Keratinocyte (primary cell): ENCODE measurements around the gene MRPL38. TPM values are rescaled to one million over a fixed set of nuclear protein-coding genes. Genes with fewer than 3 reads are reported as not detected.

ENCODE experiments used
- DNase-seq: peaks from one replicate; pipeline ENCODE4 v3.0.0-alpha.2; 2011; ENCODE audit warnings: low read depth, missing footprints, low spot score
- FAIRE-seq: peaks from 2 replicates; lab custom pipeline; 2011; peaks lifted over from hg19 to GRCh38; lab: Jason Lieb, UNC
- H2AFZ ChIP-seq: 2 replicates; pipeline ENCODE4 v1.6.0; 2012; ENCODE audit warnings: low read length, control low read depth, inconsistent platforms; ENCODE audit not compliant: control insufficient read depth
- H3K27ac ChIP-seq: 2 replicates; pipeline ENCODE4 v1.5.1; 2011; ENCODE audit warnings: low read length; ENCODE audit not compliant: control insufficient read depth, insufficient read depth
- H3K27me3 ChIP-seq: 3 replicates; pipeline ENCODE4 v1.6.0; 2011; ENCODE audit warnings: low read length; ENCODE audit not compliant: control insufficient read depth, insufficient read depth; ENCODE audit errors: extremely low read depth
- H3K36me3 ChIP-seq, 2 experiments: 2 replicates in 1 of 2; 3 replicates in 1 of 2; pipeline ENCODE4 v1.5.1; 2011; ENCODE audit warnings: low read length in 2 of 2, mild to moderate bottlenecking in 1 of 2; ENCODE audit not compliant: control insufficient read depth in 2 of 2, insufficient read depth in 2 of 2; ENCODE audit errors: extremely low read depth in 1 of 2
- H3K4me1 ChIP-seq: 3 replicates; pipeline ENCODE4 v1.5.1; 2011; ENCODE audit warnings: low read length; ENCODE audit not compliant: control insufficient read depth, insufficient read depth; ENCODE audit errors: extremely low read depth
- H3K4me2 ChIP-seq: 3 replicates; pipeline ENCODE4 v1.6.0; 2011; ENCODE audit warnings: low read depth, low read length; ENCODE audit not compliant: control insufficient read depth, insufficient read depth; ENCODE audit errors: extremely low read depth
- H3K4me3 ChIP-seq, 3 experiments: fragments of 200-600 bp in 1 of 3; sonication (generic) in 1 of 3; 2 replicates in 2 of 3; 3 replicates in 1 of 3; pipeline ENCODE4 v1.5.1; 2011 to 2016; ENCODE audit warnings: low read length in 3 of 3, mild to moderate bottlenecking in 3 of 3, control low read depth in 2 of 3, inconsistent platforms in 1 of 3, low read depth in 1 of 3, mixed read lengths in 1 of 3, mixed run types in 1 of 3, moderate library complexity in 1 of 3; ENCODE audit not compliant: control insufficient read depth in 2 of 3, insufficient read depth in 2 of 3; ENCODE audit errors: extremely low read depth in 1 of 3
- H3K79me2 ChIP-seq: 2 replicates; pipeline ENCODE4 v1.6.0; 2012; ENCODE audit warnings: low read length; ENCODE audit not compliant: control insufficient read depth, insufficient read depth
- H3K9ac ChIP-seq: 3 replicates; pipeline ENCODE4 v1.6.0; 2011; ENCODE audit warnings: low read length; ENCODE audit not compliant: control insufficient read depth, insufficient read depth; ENCODE audit errors: extremely low read depth
- H3K9me1 ChIP-seq: 3 replicates; pipeline ENCODE4 v1.6.0; 2011; ENCODE audit warnings: low read length; ENCODE audit not compliant: control insufficient read depth, insufficient read depth; ENCODE audit errors: extremely low read depth
- H3K9me3 ChIP-seq: 2 replicates; pipeline ENCODE4 v1.5.1; 2012; ENCODE audit warnings: low read depth, low read length; ENCODE audit not compliant: control insufficient read depth
- H4K20me1 ChIP-seq: 3 replicates; pipeline ENCODE4 v1.6.0; 2011; ENCODE audit warnings: low read length; ENCODE audit not compliant: control insufficient read depth, insufficient read depth; ENCODE audit errors: extremely low read depth
- EZH2 ChIP-seq: IDR thresholded peaks from one replicate; pipeline ENCODE4 v1.6.1; 2012; ENCODE audit warnings: inconsistent platforms, mild to moderate bottlenecking, low read length, moderate library complexity
- dilution Hi-C: fragments of 300-500 bp; cut with MboI; formaldehyde crosslinking; loops from one replicate; pipeline ENCODE4 v1.7.0; 2020; ENCODE audit warnings: low sequenced_read_pairs; ENCODE audit not compliant: extremely low pct_ligation_motif_present
- polyA plus RNA-seq, 5 experiments: library from polyadenylated mRNA; depleted of rRNA in 3 of 5; stranded (reverse) in 3 of 5; stranded (forward) in 1 of 5; unstranded in 1 of 5; fragments of >200 nt; gene quantifications; 1 replicate in 1 of 5; 2 replicates in 3 of 5; 3 replicates in 1 of 5; pipeline versions ENCODE4 v1.2.1 to v1.2.3, GENCODE V29; 2011 to 2012; ENCODE audit warnings: missing spikeins in 2 of 5, low read depth in 1 of 5, low replicate concordance in 1 of 5
- TF ChIP-seq, protein P1 (sequence below), 3 experiments: IDR thresholded peaks in 1 of 3; conservative IDR thresholded peaks in 1 of 3; optimal IDR thresholded peaks in 1 of 3; 2 replicates in 2 of 3; 3 replicates in 1 of 3; pipeline versions ENCODE3 to v1.5.1; 2011; ENCODE audit warnings: low read length in 3 of 3, mild to moderate bottlenecking in 3 of 3, moderate library complexity in 2 of 3, control low read depth in 1 of 3, inconsistent platforms in 1 of 3; ENCODE audit not compliant: insufficient read depth in 2 of 3; ENCODE audit errors: extremely low read depth in 1 of 3

Gene MRPL38
- polyA plus RNA-seq, 1 donor (not counting 4 experiments of a cell fraction or from before 2014, with no cell fraction given), result 25.2 TPM

DNA sequence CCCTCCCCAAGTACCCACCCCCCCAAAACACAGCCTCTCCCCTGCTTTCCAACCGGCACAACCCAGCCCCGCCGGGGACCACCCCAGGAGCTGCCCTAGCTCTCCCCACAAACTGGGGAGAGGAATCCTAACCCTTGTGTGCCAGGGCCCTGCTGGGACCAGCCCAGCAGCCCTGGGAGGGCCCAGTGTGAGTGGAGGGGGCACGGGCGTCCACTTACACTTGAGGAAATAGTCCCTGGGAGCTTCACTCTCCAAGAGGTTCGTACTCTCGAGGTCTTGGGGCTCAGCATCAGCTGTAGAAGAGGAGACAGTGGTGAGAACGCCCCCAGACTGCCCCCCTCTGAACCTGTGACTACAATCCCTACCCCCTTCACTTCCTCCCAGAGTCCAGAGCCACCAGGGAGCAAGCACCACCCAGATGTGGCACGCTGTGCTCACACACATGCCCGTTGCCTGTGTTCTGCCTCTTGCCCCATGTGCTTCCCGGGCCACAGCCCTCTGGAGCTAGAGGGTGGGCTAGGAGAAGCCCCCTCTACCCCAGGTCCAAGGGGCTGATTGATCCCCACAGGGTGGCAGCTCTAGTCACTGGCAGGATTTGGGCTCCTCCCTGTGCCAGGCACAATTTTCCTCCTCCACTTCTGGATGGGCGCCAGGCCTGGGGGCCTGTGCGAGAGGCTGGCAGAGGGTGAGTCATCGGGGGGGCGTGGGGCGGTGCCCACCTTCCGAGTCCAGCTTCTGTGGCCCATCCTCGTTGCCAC lies 29.3 kb downstream of the MRPL38 start:
- no peak overlapping the region for H2AFZ ChIP-seq
- no peaks in the 10 kb centered on the region for H3K9me1 ChIP-seq
- H3K27me3 ChIP-seq, result no peaks in the 10 kb centered on the region
- TF ChIP-seq, protein P1, sequence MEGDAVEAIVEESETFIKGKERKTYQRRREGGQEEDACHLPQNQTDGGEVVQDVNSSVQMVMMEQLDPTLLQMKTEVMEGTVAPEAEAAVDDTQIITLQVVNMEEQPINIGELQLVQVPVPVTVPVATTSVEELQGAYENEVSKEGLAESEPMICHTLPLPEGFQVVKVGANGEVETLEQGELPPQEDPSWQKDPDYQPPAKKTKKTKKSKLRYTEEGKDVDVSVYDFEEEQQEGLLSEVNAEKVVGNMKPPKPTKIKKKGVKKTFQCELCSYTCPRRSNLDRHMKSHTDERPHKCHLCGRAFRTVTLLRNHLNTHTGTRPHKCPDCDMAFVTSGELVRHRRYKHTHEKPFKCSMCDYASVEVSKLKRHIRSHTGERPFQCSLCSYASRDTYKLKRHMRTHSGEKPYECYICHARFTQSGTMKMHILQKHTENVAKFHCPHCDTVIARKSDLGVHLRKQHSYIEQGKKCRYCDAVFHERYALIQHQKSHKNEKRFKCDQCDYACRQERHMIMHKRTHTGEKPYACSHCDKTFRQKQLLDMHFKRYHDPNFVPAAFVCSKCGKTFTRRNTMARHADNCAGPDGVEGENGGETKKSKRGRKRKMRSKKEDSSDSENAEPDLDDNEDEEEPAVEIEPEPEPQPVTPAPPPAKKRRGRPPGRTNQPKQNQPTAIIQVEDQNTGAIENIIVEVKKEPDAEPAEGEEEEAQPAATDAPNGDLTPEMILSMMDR (optimal IDR thresholded peaks at IDR 0.05 in 1 of 3, IDR thresholded peaks at IDR 0.05 in 1 of 3, conservative IDR thresholded peaks at IDR 0.05 in 1 of 3; ENCODE audit: extremely low read depth in 1 of 3, insufficient read depth in 2 of 3, low read length in 3 of 3), result no peak
- TF ChIP-seq EZH2, result no peak
- DNase-seq, result no peak
- H3K9me3 ChIP-seq, result no peaks in the 10 kb centered on the region
- H3K36me3 ChIP-seq, result no peaks in the 10 kb centered on the region
- no peaks in the 10 kb centered on the region for H4K20me1 ChIP-seq
- H3K9ac ChIP-seq, result peak overlapping the region; percentile 83
- H3K79me2 ChIP-seq, result no peaks in the 10 kb centered on the region
- H3K4me1 ChIP-seq, result peaks cover 41% of the 10 kb centered on the region
- dilution Hi-C loops, result no loop called here
- no peak for FAIRE-seq
- H3K4me3 ChIP-seq, result peak overlapping the region in 1 of 3 experiments; percentile 24
- H3K27ac ChIP-seq, result peak overlapping the region; percentile 86
- peak overlapping the region; percentile 74 for H3K4me2 ChIP-seq

DNA sequence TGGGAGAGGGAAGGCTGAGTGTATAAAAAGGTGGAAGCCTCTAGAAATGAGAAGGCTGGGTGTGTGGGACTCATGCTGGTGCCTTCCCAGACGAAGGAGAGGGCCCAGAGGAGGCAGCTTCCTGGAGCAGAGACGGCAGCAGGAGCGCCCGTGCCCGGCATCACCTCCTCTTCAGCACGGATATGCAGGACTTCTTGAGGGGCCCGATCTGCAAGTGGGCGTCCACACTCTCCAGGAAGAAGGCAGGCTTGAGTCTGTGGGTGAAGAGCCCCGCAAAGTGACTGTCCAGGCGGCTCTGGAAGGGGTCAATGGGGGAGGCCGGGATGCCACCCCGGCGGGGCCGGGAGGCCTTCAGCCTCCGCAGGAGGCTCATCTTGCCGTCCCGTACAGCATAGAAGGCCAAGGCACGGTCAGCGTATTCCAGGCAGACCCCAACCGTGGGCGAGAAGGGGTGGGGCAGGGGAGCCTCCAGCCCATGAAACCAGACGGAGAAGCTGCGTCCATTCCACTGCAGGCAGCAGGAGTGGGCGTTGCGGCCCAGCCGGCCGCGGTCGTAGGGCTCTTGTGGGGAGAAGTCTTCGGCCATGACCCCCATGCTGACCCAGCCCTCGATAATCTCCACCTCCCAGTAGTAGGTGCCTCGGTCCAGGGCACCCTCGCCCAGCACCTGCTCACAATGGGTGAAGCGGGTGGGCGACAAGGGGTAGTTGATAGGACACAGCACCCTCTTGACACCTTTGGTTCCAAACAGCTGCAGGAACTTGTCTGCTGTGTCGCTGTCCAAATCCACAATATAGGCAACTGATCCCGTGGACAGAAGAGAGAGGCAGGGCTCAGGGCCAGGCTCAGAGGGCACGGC lies 30.1 kb downstream of the MRPL38 start:
- Histone ChIP-seq H3K4me2 (no peak overlapping the region), H3K4me1 (peaks cover 44% of the 10 kb centered on the region), H3K9me1 (no peaks in the 10 kb centered on the region), H3K4me3 (no peak overlapping the region), H3K27ac (no peak overlapping the region), H3K9ac (no peak overlapping the region), H3K36me3 (no peaks in the 10 kb centered on the region), H3K79me2 (no peaks in the 10 kb centered on the region), H4K20me1 (no peaks in the 10 kb centered on the region), H3K9me3 (no peaks in the 10 kb centered on the region), H2AFZ (no peak overlapping the region), H3K27me3 (no peaks in the 10 kb centered on the region)
- FAIRE-seq (no peak), DNase-seq (no peak)
- dilution Hi-C loops, result no loop called here
- no peak for TF ChIP-seq EZH2
- TF ChIP-seq, protein P1 (optimal IDR thresholded peaks at IDR 0.05 in 1 of 3, IDR thresholded peaks at IDR 0.05 in 1 of 3, conservative IDR thresholded peaks at IDR 0.05 in 1 of 3; ENCODE audit: extremely low read depth in 1 of 3, insufficient read depth in 2 of 3, low read length in 3 of 3), result no peak
